GM19372 (cell line): ENCODE results near the gene GNA15.

Experiments
- ATAC-seq: cut with Tn5 transposase; IDR thresholded peaks from one replicate; pipeline ENCODE4 v1.9.1; 2021; ENCODE audit warnings: mild to moderate bottlenecking, low read depth, moderate library complexity; ENCODE audit not compliant: unreplicated experiment

The GNA15 gene

DNA sequence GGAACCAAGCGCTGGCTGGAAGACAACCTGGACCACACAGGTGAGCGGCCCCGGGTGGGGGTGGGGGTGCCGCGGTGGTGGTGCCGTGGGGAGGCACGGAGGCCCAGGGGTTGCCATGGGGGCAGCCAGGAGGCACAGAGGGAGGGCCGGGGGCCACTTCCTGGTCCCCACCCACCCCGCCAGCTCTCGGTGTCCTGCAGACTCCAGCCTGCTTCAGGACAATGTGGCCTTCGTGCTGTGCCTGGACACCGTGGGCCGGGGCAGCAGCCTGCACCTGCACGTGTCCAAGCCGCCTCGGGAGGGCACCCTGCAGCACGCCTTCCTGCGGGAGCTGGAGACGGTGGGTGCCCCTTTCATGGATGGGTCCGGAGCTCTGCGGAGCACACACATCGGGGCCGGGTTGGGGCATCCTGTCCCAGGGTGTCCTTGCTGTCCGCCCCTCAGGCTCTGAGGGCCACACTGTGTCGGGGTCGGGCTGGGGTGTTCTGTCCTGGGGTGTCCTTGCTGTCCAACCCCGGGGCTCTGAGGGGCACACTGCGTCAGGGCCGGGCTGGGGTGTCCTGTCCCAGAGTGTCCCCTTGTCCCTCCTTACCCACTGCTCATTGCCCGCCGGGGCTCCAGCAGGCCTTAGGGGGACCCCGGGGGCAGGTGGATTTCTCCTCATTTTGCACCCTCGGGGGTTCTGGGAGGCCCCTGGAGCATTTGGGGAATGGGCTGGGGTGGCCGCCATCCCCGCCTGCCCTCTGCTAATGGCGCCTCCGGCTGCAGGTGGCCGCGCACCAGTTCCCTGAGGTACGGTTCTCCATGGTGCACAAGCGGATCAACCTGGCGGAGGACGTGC lies 68.2 kb downstream of the GNA15 start:
- ATAC-seq, result no peak

DNA sequence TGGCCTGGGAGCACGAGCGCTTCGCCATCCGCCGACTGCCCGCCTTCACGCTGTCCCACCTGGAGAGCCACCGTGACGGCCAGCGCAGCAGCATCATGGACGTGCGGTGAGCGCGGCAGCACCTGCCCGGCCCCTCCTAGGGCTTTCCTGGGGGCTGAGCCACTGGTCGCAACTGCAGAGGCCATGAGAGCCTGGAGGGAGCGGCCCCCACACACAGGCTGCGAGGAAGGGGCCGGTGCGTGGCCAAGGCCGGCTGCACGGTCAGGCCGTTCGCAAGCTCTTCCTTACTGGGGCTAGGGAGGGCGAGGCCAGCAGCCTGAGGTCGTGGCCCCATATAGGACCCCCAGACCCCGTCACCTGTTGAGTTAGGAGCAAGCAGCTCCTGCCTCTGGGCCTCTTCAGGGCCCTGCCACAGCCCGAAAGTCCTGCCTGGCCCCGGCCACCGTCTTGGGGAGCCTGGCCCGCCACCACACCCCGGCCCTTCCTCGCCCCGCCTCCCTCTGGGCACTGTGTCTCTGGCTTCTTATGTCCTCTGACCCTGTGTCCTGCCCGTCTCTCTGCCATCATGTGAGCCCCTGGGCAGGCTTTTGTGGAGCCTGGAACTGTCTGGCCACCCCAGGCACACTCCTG lies 68.9 kb downstream of the GNA15 start:
- no peak for ATAC-seq

DNA sequence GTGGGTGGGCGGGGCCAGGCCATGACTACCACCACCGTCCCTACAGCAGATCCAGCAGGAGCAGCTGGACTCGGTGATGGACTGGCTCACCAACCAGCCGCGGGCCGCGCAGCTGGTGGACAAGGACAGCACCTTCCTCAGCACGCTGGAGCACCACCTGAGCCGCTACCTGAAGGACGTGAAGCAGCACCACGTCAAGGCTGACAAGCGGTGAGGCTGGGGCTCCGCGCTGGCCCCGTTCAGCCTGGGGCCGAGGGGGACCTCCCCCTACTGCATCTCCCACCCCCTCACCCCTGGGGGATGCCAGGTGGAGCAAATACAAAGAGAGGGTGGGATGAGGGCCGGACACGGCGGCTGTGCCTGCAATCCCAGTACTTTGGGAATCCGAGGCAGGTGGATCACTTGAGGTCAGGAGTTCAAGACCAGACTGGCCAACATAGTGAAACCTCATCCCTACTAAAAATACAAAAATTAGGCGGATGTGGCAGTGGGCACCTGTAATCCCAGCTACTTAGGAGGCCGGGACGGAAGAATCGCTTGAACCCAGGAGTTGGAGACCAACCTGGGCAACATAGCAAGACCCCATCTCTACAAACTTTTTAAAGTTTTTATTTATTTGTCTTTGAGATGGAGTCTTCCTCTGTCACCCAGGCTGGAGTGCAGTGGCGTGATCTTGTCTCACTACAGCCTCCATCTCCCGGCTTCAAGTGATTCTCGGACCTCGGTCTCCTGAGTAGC lies 70.6 kb downstream of the GNA15 start:
- ATAC-seq, result no peak

DNA sequence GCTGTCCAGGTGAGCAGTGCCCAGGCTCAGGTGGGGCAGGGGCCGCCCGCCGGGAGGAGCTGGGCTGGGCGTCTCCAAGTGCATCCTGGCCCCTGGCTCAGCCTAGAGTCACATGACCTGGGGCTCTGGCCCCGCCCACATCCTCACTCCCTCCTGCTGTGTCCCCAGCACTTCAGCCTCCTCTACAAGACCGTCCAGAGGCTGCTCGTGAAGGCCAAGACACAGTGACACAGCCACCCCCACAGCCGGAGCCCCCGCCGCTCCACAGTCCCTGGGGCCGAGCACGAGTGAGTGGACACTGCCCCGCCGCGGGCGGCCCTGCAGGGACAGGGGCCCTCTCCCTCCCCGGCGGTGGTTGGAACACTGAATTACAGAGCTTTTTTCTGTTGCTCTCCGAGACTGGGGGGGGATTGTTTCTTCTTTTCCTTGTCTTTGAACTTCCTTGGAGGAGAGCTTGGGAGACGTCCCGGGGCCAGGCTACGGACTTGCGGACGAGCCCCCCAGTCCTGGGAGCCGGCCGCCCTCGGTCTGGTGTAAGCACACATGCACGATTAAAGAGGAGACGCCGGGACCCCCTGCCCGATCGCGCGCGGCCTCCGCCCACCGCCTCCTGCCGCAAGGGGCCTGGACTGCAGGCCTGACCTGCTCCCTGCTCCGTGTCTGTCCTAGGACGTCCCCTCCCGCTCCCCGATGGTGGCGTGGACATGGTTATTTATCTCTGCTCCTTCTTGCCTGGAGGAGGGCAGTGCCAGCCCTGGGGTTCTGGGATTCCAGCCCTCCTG lies 71.8 kb downstream of the GNA15 start:
- ATAC-seq, result no peak

DNA sequence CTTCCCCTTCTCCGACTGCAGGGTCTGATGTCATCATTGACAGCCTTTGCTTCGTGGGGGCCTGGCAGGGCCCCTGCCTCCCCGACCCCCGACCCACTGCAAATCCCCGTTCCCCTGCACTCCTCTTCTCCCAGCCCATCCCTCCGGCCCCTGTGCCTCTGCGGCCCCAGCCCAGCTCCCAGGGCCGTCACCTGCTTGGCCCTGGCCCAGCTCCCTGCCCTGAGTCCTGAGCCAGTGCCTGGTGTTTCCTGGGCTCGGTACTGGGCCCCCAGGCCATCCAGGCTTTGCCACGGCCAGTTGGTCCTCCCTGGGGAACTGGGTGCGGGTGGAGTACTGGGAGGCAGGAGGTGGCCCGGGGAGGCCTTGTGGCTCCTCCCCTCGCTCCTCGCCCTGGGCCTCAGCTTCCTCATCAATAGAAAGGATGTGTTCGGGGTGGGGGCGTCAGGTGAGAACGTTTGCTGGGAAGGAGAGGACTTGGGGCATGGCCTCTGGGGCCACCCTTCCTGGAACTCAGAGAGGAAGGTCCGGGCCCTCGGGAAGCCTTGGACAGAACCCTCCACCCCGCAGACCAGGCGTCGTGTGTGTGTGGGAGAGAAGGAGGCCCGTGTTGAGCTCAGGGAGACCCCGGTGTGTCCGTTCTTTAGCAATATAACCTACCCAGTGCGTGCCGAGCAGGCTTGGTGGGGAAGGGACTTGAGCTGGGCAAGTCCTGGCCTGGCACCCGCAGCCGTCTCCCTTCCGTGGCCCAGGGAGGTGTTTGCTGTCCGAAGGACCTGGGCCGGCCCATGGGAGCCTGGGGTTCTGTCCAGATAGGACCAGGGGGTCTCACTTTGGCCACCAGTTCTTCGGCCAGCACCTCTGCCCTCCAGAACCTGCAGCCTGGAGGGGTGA lies 72.7 kb downstream of the GNA15 start:
- ATAC-seq, result no peak

DNA sequence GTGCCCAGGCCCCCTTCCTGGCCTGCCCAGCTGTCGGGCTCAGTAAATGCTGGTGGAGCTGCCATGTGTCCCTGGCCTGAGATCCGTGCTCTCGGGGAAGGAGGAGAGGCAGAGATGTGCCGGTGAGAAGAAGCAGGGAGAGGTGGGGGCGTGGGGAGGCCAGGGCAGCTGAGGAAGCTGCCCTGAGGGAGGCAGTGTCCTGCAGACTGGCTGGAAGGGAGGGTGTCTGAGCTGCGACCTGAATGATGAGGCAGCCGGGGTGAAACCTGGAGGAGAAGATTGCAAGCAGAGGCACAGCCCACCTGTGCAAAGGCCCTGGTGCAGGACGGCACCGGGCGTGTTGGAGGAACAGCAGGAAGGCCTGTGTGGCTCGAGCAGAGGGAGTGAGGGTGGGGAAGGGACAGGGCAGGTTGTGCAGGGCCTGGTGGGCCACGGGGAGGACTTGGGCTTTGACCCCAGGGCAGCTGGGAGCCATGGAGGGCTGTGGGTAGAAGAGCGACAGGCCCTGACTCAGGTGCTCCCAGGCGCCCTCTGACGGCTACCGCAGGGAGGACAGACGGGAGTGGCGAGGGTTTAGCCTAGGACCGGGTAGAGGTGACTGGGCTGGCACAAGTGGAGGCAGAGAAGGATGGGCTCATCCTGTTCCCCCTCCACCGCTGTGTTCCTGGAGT lies 74.6 kb downstream of the GNA15 start:
- no peak for ATAC-seq

DNA sequence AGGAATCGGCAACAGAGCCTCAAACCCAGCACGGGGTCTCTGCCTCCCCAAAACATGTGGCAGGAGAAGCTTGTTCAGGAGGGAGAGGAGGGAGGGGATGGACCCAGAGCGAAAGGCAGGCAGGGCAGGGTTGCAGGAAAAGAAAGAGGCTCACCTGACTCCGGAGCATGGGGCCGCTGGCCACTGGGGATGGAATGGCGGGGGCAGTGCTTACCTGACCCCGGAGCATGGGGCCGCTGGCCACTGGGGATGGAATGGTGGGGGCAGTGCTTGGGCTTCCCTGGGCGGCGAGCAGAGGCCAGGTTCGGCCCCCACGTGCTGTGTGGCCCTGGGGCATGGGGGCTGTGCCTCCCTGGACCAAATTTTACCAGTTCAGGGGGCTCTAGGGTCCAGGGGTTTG lies 75.4 kb downstream of the GNA15 start:
- no peak for ATAC-seq

DNA sequence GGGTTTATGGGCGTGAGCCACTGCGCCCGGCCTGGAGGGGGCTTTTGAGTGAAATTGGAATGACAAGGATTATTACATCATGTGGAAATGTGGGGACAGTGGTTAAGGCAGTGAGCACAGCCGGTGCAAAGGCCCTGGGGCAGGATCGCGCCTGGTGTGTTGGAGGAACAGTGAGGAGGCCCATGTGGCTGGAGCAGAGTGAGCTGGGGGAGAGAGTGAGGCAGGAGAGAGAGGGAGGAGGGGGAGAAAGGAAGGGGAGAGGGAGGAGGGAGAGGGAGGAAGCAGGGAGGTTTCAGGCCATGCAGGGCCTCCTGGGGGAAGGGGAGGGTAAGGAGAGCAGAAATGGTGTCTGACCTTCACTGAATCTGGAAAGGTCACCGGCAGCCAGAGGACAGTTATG lies 77.3 kb downstream of the GNA15 start:
- no peak for ATAC-seq
